NCI-H460 (cell line): ENCODE data around the gene PSMA5. TPM values are rescaled to one million over a fixed set of nuclear protein-coding genes. Genes with fewer than 3 reads are reported as not detected.
A peak's percentile ranks its signal among the peaks of the same experiment; 100 is the strongest.
"Not testable (repeated sequence)": the region's sequence is repeated elsewhere in the genome, so short reads cannot be mapped to it uniquely, and the experiment has no call there.

Experiments
- DNase-seq: peaks from one replicate; pipeline ENCODE4 v3.0.0-alpha.2; 2016; ENCODE audit warnings: low read depth; ENCODE audit errors: extremely low read depth
- total RNA-seq: library from RNA; depleted of rRNA; stranded (reverse); fragments of >200 nt; shearing (Covaris generic); gene quantifications from 2 replicates; pipeline ENCODE4 v1.2.3, GENCODE V29; 2014

The PSMA5 gene
- total RNA-seq, 1 experiment from 2014 or later, result 98.2 TPM

GRCh38 chr1:109434484-109434883 lies 8.2 kb upstream of the PSMA5 start:
- no peak for DNase-seq

- DNase-seq, result no peak
Measured at GRCh38 chr1:109433322-109433721, 7.1 kb upstream of the PSMA5 start.

- DNase-seq, result no peak
Measured at GRCh38 chr1:109432336-109432735, 6.1 kb upstream of the PSMA5 start.

- no peak for DNase-seq
Measured at GRCh38 chr1:109427171-109427467, 871 bp upstream of the PSMA5 start.

GRCh38 chr1:109425391-109426280 lies 612 bp downstream of the PSMA5 start:
- DNase-seq, result peak; percentile 14

GRCh38 chr1:109423498-109423897 lies 2.8 kb downstream of the PSMA5 start:
- DNase-seq, result no peak

- no peak for DNase-seq
Measured at GRCh38 chr1:109412551-109412950, 13.7 kb downstream of the PSMA5 start.

GRCh38 chr1:109404838-109405237 lies 21.4 kb downstream of the PSMA5 start:
- no peak for DNase-seq

- DNase-seq, result no peak
Measured at GRCh38 chr1:109402025-109402424, 24.2 kb downstream of the PSMA5 start.

- no peak for DNase-seq
Measured at GRCh38 chr1:109400035-109400655, 26.1 kb downstream of the PSMA5 start.

GRCh38 chr1:109399326-109399957 lies 26.8 kb downstream of the PSMA5 start:
- DNase-seq, result peak; percentile 54

GRCh38 chr1:109398343-109399225 lies 27.7 kb downstream of the PSMA5 start:
- DNase-seq, result no peak

- peak; percentile 38 for DNase-seq
Measured at GRCh38 chr1:109397581-109398342, 28.5 kb downstream of the PSMA5 start, which contains the start of gene SORT1. TSS of gene SORT1 (minus strand) at chr1:109397918. CDS start at chr1:109397892, 26 bp downstream.

- DNase-seq, result no peak
Measured at GRCh38 chr1:109396871-109397580, 29.2 kb downstream of the PSMA5 start.

- no peak for DNase-seq
Measured at GRCh38 chr1:109396513-109396839, 29.8 kb downstream of the PSMA5 start.

GRCh38 chr1:109395602-109396512 lies 30.4 kb downstream of the PSMA5 start:
- no peak for DNase-seq

GRCh38 chr1:109395282-109395599 lies 31.0 kb downstream of the PSMA5 start:
- not testable (repeated sequence) for DNase-seq

- no peak for DNase-seq
Measured at GRCh38 chr1:109394591-109395281, 31.5 kb downstream of the PSMA5 start.
